ENCODE results near the gene RRP8. TPM values are rescaled to one million over a fixed set of nuclear protein-coding genes. Genes with fewer than 3 reads are reported as not detected.
A peak's percentile ranks its signal among the peaks of the same experiment; 100 is the strongest.

RRP8 gene
- total and polyA plus RNA-seq, 9 of the 15 experiments (the other 6 are each of a cell fraction or from before 2014, with no cell fraction given), result 5.7 to 47.3 (median 32.6) TPM

DNA sequence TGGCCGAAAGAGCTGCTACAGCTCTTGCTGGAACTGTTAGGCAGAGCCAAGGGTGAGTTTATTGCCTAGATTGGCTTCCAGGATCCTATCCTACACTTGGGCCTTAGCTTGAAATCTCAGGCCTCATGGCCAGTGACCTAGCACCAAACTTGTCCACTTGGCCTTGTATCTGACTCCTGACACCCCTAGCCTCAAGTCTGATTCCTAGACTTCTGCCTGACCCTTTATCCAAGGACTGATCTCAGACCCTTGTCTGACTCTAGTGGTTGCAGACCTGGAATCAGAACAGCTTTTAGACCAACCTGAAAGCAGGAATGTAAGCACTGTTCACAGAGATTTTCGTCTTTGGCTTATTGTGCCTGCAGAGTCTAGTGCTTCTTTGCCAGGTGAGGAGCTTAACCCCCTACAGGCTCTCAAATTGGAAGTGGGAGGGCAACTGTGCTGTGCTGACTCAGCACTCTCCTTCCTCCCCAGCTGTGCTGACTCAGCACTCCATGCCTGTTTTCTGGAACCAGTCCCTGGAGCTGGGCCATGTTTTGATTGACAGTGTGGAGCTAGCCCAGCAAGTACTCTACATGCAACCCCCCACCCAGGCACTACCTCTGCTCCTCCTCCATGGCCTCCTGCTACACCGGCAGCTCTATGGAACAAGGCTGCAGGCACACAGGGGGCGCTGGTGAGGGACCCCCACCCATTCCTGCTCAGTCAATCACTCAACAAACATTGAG is 35.1 kb downstream of the RRP8 start (continued):
- TF ChIP-seq, protein P1, sequence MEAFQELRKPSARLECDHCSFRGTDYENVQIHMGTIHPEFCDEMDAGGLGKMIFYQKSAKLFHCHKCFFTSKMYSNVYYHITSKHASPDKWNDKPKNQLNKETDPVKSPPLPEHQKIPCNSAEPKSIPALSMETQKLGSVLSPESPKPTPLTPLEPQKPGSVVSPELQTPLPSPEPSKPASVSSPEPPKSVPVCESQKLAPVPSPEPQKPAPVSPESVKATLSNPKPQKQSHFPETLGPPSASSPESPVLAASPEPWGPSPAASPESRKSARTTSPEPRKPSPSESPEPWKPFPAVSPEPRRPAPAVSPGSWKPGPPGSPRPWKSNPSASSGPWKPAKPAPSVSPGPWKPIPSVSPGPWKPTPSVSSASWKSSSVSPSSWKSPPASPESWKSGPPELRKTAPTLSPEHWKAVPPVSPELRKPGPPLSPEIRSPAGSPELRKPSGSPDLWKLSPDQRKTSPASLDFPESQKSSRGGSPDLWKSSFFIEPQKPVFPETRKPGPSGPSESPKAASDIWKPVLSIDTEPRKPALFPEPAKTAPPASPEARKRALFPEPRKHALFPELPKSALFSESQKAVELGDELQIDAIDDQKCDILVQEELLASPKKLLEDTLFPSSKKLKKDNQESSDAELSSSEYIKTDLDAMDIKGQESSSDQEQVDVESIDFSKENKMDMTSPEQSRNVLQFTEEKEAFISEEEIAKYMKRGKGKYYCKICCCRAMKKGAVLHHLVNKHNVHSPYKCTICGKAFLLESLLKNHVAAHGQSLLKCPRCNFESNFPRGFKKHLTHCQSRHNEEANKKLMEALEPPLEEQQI (IDR thresholded peaks at IDR 0.05), result no peak
- TF ChIP-seq ZFP91 (CRISPR knock-in tag; IDR thresholded peaks at IDR 0.05), result no peak
- no peak for TF ChIP-seq SIRT6 (IDR thresholded peaks at IDR 0.05; ENCODE audit: low read depth, low read length)
- peak; percentile 87; the same call in 1 of the 2 replicates for TF ChIP-seq NBN (IDR thresholded peaks at IDR 0.05; ENCODE audit: low read depth)
- TF ChIP-seq TAF15 (IDR thresholded peaks at IDR 0.05; ENCODE audit: low read depth, low read length), result no peak
- 0 out of 2 replicates have a peak, but pooled peaks have one; percentile 36 for TF ChIP-seq POLR2AphosphoS5 (IDR thresholded peaks at IDR 0.05; ENCODE audit: control insufficient read depth, insufficient read depth, low read depth, low read length)
- peak; percentile 78 to 86; a peak in 3 of 4 replicates for TF ChIP-seq FOXK2 (conservative IDR thresholded peaks at IDR 0.05 in 1 of 2, IDR thresholded peaks at IDR 0.05 in 1 of 2; ENCODE audit: low read depth in 2 of 2)
- TF ChIP-seq, protein P2, sequence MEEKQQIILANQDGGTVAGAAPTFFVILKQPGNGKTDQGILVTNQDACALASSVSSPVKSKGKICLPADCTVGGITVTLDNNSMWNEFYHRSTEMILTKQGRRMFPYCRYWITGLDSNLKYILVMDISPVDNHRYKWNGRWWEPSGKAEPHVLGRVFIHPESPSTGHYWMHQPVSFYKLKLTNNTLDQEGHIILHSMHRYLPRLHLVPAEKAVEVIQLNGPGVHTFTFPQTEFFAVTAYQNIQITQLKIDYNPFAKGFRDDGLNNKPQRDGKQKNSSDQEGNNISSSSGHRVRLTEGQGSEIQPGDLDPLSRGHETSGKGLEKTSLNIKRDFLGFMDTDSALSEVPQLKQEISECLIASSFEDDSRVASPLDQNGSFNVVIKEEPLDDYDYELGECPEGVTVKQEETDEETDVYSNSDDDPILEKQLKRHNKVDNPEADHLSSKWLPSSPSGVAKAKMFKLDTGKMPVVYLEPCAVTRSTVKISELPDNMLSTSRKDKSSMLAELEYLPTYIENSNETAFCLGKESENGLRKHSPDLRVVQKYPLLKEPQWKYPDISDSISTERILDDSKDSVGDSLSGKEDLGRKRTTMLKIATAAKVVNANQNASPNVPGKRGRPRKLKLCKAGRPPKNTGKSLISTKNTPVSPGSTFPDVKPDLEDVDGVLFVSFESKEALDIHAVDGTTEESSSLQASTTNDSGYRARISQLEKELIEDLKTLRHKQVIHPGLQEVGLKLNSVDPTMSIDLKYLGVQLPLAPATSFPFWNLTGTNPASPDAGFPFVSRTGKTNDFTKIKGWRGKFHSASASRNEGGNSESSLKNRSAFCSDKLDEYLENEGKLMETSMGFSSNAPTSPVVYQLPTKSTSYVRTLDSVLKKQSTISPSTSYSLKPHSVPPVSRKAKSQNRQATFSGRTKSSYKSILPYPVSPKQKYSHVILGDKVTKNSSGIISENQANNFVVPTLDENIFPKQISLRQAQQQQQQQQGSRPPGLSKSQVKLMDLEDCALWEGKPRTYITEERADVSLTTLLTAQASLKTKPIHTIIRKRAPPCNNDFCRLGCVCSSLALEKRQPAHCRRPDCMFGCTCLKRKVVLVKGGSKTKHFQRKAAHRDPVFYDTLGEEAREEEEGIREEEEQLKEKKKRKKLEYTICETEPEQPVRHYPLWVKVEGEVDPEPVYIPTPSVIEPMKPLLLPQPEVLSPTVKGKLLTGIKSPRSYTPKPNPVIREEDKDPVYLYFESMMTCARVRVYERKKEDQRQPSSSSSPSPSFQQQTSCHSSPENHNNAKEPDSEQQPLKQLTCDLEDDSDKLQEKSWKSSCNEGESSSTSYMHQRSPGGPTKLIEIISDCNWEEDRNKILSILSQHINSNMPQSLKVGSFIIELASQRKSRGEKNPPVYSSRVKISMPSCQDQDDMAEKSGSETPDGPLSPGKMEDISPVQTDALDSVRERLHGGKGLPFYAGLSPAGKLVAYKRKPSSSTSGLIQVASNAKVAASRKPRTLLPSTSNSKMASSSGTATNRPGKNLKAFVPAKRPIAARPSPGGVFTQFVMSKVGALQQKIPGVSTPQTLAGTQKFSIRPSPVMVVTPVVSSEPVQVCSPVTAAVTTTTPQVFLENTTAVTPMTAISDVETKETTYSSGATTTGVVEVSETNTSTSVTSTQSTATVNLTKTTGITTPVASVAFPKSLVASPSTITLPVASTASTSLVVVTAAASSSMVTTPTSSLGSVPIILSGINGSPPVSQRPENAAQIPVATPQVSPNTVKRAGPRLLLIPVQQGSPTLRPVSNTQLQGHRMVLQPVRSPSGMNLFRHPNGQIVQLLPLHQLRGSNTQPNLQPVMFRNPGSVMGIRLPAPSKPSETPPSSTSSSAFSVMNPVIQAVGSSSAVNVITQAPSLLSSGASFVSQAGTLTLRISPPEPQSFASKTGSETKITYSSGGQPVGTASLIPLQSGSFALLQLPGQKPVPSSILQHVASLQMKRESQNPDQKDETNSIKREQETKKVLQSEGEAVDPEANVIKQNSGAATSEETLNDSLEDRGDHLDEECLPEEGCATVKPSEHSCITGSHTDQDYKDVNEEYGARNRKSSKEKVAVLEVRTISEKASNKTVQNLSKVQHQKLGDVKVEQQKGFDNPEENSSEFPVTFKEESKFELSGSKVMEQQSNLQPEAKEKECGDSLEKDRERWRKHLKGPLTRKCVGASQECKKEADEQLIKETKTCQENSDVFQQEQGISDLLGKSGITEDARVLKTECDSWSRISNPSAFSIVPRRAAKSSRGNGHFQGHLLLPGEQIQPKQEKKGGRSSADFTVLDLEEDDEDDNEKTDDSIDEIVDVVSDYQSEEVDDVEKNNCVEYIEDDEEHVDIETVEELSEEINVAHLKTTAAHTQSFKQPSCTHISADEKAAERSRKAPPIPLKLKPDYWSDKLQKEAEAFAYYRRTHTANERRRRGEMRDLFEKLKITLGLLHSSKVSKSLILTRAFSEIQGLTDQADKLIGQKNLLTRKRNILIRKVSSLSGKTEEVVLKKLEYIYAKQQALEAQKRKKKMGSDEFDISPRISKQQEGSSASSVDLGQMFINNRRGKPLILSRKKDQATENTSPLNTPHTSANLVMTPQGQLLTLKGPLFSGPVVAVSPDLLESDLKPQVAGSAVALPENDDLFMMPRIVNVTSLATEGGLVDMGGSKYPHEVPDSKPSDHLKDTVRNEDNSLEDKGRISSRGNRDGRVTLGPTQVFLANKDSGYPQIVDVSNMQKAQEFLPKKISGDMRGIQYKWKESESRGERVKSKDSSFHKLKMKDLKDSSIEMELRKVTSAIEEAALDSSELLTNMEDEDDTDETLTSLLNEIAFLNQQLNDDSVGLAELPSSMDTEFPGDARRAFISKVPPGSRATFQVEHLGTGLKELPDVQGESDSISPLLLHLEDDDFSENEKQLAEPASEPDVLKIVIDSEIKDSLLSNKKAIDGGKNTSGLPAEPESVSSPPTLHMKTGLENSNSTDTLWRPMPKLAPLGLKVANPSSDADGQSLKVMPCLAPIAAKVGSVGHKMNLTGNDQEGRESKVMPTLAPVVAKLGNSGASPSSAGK (IDR thresholded peaks at IDR 0.05), result no peak
- TF ChIP-seq NCOA1 (IDR thresholded peaks at IDR 0.05; ENCODE audit: low read depth), result peak; percentile 49; the same call in 1 of the 2 replicates

Measured in K562 (cell line).